Adipose tissue (tissue), 3 donors: Measurements from ENCODE around the gene ZNF527. TPM values are rescaled to one million over a fixed set of nuclear protein-coding genes. Genes with fewer than 3 reads are reported as not detected.

Source experiments
- H3K27ac ChIP-seq: one replicate; pipeline ENCODE4 v1.5.1; 2013; ENCODE audit warnings: low read depth, low read length
- WGBS, 3 donors: extraction: QIAGEN DNeasy Blood & Tissue Kit; methylation state at CpG; one replicate each; pipeline ENCODE4 v1.1.7; 2013; 5-methylcytosine and 5-hydroxymethylcytosine counted together
- polyA plus RNA-seq, 3 donors: library from polyadenylated mRNA; stranded (reverse); fragments of 200-250 nt; gene quantifications; one replicate each; pipeline ENCODE4 v1.2.3, GENCODE V29; 2013
- donor health status: healthy with polysubstance abuse.
- donor health status: Bipolar disorder and iron deficiency.
- donor health status: healthy.

ZNF527 gene
- polyA plus RNA-seq, 3 donors = 1.6 to 5.5 (median 2.4) TPM

- 90 to 100% (median 92%) methylated on average over 1 of the region's 1 CpG for WGBS, 3 donors
Observed at GRCh38 chr19:37413313-37414084, 42.6 kb downstream of the ZNF527 start.

More at GRCh38 chr19:37413313-37414084, 42.6 kb downstream of the ZNF527 start:
- no peak overlapping the region for H3K27ac ChIP-seq

Other genes with a start within 250 kb of the ZNF527 start
- 10 to 100 TPM in 1 of 3 donors, 1 to 10 TPM in 2; 7.6 to 17.4 (median 8.0) TPM for gene ZNF585A, start 198.4 kb upstream of the ZNF527 start, polyA plus RNA-seq
- 1 to 10 TPM; 2.7 to 6.6 (median 2.8) TPM for gene ZNF585B, start 160.6 kb upstream of the ZNF527 start, polyA plus RNA-seq
- gene ZNF383, start 152.9 kb upstream of the ZNF527 start, polyA plus RNA-seq = 1 to 10 TPM; 2.7 to 3.9 (median 3.6) TPM
- 1 to 10 TPM; 1.3 to 2.7 (median 1.7) TPM for gene ZNF569, start 96.3 kb downstream of the ZNF527 start, polyA plus RNA-seq
- 1 to 10 TPM; 1.7 to 1.9 (median 1.7) TPM for gene ZNF570, start 98.3 kb downstream of the ZNF527 start, polyA plus RNA-seq
- gene ZNF793, start 135.8 kb downstream of the ZNF527 start, polyA plus RNA-seq = 1 to 10 TPM in 2 of 3 donors, under 1 TPM in 1; 0.58 to 2.8 (median 1.1) TPM
- gene ZNF571, start 223.7 kb downstream of the ZNF527 start, polyA plus RNA-seq = 1 to 10 TPM in 2 of 3 donors, under 1 TPM in 1; 0.74 to 2.2 (median 1.0) TPM
- 1 to 10 TPM in 2 of 3 donors, under 1 TPM in 1; 0.79 to 3.1 (median 1.4) TPM for gene ZNF540, start 223.8 kb downstream of the ZNF527 start, polyA plus RNA-seq